LNCAP (cell line): Measurements from ENCODE around the gene CUZD1.

Experiments
- TF ChIP-seq, protein P1 (sequence below): fragments of 450-650 bp; IDR thresholded peaks from 2 replicates; pipeline ENCODE4 v1.5.1; 2017; ENCODE audit warnings: mild to moderate bottlenecking

Gene CUZD1

DNA sequence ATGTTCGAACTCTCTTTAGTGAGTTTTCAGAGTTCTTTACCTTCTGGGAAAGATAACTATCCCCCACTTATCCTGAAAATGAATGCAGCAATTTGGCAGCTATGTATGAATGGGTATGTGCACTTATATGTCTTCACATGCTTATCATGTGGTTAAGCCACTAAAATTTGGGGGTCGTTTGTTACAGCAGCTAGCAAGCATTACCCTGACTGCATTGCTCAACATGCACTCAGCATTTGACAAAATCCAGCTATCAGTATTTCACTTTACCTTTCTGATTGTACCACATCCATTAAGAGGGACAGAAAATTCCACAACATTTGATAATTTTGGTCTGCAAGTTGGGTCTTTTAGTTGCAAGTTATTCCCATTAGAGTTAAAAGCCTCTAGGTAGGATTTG lies 9.7 kb downstream of the CUZD1 start:
- TF ChIP-seq, protein P1, sequence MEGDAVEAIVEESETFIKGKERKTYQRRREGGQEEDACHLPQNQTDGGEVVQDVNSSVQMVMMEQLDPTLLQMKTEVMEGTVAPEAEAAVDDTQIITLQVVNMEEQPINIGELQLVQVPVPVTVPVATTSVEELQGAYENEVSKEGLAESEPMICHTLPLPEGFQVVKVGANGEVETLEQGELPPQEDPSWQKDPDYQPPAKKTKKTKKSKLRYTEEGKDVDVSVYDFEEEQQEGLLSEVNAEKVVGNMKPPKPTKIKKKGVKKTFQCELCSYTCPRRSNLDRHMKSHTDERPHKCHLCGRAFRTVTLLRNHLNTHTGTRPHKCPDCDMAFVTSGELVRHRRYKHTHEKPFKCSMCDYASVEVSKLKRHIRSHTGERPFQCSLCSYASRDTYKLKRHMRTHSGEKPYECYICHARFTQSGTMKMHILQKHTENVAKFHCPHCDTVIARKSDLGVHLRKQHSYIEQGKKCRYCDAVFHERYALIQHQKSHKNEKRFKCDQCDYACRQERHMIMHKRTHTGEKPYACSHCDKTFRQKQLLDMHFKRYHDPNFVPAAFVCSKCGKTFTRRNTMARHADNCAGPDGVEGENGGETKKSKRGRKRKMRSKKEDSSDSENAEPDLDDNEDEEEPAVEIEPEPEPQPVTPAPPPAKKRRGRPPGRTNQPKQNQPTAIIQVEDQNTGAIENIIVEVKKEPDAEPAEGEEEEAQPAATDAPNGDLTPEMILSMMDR = no peak

DNA sequence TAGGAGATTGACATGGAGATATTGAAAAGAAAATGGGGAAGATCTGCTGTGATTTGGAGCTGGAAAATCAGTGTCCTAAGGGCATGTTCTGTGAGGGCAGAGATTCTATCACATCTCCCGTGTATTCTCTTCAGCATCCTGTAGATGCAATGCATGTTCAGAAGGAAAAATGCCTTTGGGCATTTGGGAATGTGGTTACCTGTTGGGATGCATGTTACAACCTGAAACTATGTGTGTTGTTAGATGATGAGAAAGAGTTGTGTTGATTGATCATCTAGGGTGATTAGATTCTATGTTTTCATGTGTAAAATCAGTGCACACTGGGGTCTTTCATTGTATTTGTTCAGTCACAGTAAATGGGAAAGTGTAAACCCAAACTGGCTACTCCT lies 14.7 kb downstream of the CUZD1 start:
- TF ChIP-seq, protein P1 = no peak

DNA sequence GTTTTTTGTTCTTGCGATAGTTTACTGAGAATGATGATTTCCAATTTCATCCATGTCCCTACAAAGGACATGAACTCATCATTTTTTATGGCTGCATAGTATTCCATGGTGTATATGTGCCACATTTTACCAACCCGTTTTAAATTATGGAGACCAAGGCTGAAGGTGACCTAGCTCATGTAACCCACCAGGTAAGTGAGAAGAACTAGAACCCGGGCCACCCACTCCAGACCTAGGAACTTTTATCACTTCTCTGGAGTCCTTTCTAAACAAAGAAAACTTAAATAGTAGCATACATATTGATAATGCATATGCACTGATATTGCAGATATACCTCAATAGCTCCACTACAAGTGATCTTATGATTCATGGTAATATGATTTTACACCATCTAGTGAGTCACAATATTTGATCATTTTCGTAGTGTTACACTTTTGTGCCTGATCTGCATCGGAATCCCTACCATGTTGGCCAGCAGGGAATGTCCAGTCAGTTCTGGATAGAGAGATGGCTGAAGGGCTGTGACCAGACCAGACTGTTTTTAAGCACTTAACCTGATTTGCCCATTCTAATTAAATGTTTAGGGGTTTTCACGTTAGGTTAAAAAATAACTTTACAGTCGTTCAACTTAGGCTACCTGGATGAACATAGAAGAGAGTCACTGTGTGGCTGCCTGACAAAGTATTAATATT lies 15.2 kb downstream of the CUZD1 start:
- TF ChIP-seq, protein P1 = no peak

DNA sequence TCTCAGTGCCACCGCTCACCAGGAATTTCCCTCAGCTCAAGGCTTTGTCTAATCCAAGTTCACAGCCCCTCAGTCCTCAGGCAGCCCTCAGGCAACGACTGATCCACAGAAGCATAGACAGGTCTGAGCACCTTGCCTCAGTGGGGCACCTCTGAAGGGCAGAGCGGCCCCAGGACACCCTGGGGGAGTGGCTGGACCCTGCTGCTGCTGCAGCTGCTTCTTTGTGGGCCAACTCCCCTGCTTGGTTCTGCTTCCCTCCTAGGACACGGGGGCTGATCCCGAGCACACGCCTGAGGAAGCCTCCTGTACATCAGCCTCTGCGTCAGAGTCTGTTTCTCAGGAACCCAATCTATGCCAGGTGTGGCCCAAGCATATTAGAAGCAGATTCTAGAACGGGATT lies 16.2 kb downstream of the CUZD1 start:
- TF ChIP-seq, protein P1 = no peak

DNA sequence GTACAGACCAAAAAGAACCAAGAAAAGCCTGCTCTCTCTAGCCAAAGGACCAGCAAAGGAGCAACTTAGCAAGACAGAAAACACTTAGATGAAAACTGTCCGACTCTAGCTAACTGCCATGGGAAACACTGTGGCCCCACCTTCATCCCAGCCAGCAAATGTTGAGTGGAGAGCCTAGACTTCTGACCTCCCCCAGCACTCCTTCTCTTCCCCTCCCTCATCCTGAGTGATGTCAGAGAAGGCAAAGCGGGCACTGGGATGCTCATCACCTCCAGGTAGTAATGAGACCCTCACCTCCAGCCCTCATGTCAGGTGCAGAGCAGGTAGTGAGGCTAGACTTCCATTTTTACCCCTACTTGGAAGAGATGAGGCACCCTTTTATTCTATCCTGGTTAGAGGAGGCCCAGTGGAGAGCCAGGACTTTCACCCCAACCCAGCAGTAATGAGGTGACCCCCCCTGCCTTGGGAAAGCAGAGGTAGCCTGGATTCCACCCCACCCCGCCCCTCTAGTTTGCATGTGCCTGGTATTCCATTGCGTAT lies 16.9 kb downstream of the CUZD1 start:
- TF ChIP-seq, protein P1 = no peak

DNA sequence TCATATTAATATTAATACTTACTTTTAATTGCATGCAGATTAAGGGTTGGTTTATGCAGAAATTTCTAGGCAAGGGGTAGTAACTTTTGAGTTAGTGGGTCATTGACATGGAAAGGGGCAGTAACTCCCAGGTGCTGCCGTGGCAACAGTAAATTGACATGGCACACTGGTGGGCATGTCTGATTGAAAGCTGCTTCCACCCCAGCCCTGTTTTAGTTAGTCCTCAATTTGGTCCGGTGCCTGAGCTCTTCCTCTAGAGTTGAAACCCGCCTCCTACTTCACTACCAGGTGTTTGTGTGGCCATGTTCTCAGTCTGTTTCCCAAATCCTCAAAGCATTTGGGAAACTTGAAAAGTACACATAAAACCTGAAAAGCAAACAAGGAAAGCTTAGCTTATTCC lies 18.4 kb downstream of the CUZD1 start:
- TF ChIP-seq, protein P1 = no peak

DNA sequence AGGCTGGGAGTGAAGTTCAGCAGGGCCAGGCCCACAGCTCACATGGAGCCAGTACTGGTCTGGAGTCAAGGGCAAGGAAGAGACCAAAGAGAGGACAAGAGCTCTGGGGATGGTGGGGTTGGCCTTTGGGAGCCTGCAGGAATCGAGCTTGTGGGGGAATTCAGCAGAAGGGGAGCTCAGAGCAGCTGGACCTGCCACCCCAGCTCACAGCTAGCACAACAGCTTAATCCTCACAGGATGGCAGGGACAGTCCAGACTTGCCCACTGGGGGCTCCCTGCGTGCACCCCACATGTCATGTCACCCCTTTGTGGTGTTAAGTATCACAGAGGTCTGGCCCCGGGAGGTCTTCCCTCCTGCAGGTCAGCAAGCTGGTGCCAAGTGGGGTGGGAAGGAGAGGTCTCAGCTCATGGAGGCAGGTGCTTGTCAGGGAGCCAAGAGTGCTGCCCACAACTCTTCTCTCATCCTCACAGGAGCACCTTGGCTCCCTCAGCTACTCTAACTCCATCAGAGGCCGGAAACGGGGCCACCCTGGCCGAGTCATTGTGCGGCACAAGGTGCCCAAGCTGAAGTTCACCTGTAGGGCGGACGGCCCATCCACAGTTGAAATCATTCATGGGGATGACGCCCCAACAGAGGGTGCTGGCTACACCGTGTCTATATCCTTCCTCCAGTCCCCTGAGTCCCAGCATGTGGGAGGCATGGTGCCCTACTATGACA lies 22.5 kb downstream of the CUZD1 start:
- TF ChIP-seq, protein P1 = no peak
